ENCODE data around the gene FHIT. TPM values are rescaled to one million over a fixed set of nuclear protein-coding genes. Genes with fewer than 3 reads are reported as not detected.

FHIT gene
- total and polyA plus RNA-seq, 10 of the 15 experiments (the other 5 are each of a cell fraction or from before 2014, with no cell fraction given), result 4.2 to 14.9 (median 9.4) TPM

DNA sequence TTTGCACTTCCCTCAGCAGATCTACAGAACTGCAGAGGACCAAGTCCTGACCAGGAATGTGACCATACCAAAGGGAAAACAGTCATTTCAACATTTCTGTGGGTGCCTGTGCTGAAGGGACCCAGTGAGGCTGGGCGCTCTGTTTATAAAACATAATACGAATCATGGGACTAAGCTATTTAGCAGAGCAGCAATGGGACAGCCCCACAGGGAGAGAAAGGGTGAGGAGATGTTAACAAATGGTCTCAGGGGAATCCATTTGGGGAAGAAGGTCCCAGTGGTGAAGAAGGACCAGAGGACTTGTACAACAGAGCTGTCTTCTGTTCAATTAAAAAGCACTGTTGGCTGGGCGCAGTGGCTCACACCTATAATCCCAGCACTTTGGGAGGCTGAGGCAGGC is 1025.4 kb downstream of the FHIT start (continued):
- TF ChIP-seq, protein P1, sequence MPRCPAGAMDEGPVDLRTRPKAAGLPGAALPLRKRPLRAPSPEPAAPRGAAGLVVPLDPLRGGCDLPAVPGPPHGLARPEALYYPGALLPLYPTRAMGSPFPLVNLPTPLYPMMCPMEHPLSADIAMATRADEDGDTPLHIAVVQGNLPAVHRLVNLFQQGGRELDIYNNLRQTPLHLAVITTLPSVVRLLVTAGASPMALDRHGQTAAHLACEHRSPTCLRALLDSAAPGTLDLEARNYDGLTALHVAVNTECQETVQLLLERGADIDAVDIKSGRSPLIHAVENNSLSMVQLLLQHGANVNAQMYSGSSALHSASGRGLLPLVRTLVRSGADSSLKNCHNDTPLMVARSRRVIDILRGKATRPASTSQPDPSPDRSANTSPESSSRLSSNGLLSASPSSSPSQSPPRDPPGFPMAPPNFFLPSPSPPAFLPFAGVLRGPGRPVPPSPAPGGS (IDR thresholded peaks at IDR 0.05; ENCODE audit: borderline replicate concordance, insufficient read depth, low read depth, low read length, poor library complexity, severe bottlenecking), result peak; percentile 37
- TF ChIP-seq MYC (IDR thresholded peaks at IDR 0.05; ENCODE audit: insufficient read depth, insufficient read length, insufficient replicate concordance, low read length, severe bottlenecking) (no peak), YBX1 (IDR thresholded peaks at IDR 0.05) (no peak), ATF7 (IDR thresholded peaks at IDR 0.05; ENCODE audit: low read depth) (no peak), SMC3 (IDR thresholded peaks at IDR 0.05; ENCODE audit: borderline replicate concordance, low read length) (no peak), FOXK2 (IDR thresholded peaks at IDR 0.05) (no peak), PML (IDR thresholded peaks at IDR 0.05; ENCODE audit: low read length) (no peak), PAX5 (IDR thresholded peaks at IDR 0.05; ENCODE audit: borderline replicate concordance, low read depth, low read length) (no peak), SPI1 (IDR thresholded peaks at IDR 0.05; ENCODE audit: borderline replicate concordance, insufficient read depth, low read depth, low read length) (no peak), JUND (IDR thresholded peaks at IDR 0.05; ENCODE audit: low read depth, low read length) (no peak), RAD51 (IDR thresholded peaks at IDR 0.05) (no peak), NRF1 (conservative IDR thresholded peaks at IDR 0.05; ENCODE audit: low read depth, low read length) (no peak), ZNF217 (IDR thresholded peaks at IDR 0.05) (no peak), BHLHE40 (IDR thresholded peaks at IDR 0.05; ENCODE audit: borderline replicate concordance in 1 of 2, low read depth in 2 of 2, low read length in 1 of 2) (peak in 1 of 2 experiments; percentile 13; a peak in 1 of 4 replicates), EP300 (IDR thresholded peaks at IDR 0.05; ENCODE audit: borderline replicate concordance in 1 of 2, control insufficient read depth in 1 of 2, low read depth in 2 of 2, low read length in 2 of 2) (no peak), DPF2 (IDR thresholded peaks at IDR 0.05) (0 out of 2 replicates have a peak, but pooled peaks have one; percentile 38), NFXL1 (IDR thresholded peaks at IDR 0.05; ENCODE audit: borderline replicate concordance) (no peak), TCF12 (IDR thresholded peaks at IDR 0.05; ENCODE audit: low read depth, low read length) (0 out of 2 replicates have a peak, but pooled peaks have one; percentile 12), CHD1 (IDR thresholded peaks at IDR 0.05; ENCODE audit: low read depth, low read length) (no peak)
- TF ChIP-seq, protein P2, sequence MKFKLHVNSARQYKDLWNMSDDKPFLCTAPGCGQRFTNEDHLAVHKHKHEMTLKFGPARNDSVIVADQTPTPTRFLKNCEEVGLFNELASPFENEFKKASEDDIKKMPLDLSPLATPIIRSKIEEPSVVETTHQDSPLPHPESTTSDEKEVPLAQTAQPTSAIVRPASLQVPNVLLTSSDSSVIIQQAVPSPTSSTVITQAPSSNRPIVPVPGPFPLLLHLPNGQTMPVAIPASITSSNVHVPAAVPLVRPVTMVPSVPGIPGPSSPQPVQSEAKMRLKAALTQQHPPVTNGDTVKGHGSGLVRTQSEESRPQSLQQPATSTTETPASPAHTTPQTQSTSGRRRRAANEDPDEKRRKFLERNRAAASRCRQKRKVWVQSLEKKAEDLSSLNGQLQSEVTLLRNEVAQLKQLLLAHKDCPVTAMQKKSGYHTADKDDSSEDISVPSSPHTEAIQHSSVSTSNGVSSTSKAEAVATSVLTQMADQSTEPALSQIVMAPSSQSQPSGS (IDR thresholded peaks at IDR 0.05; ENCODE audit: low read length), result no peak
- TF ChIP-seq, protein P3, sequence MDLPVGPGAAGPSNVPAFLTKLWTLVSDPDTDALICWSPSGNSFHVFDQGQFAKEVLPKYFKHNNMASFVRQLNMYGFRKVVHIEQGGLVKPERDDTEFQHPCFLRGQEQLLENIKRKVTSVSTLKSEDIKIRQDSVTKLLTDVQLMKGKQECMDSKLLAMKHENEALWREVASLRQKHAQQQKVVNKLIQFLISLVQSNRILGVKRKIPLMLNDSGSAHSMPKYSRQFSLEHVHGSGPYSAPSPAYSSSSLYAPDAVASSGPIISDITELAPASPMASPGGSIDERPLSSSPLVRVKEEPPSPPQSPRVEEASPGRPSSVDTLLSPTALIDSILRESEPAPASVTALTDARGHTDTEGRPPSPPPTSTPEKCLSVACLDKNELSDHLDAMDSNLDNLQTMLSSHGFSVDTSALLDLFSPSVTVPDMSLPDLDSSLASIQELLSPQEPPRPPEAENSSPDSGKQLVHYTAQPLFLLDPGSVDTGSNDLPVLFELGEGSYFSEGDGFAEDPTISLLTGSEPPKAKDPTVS (IDR thresholded peaks at IDR 0.05; ENCODE audit: low read depth, low read length), result no peak
- TF ChIP-seq, protein P4, sequence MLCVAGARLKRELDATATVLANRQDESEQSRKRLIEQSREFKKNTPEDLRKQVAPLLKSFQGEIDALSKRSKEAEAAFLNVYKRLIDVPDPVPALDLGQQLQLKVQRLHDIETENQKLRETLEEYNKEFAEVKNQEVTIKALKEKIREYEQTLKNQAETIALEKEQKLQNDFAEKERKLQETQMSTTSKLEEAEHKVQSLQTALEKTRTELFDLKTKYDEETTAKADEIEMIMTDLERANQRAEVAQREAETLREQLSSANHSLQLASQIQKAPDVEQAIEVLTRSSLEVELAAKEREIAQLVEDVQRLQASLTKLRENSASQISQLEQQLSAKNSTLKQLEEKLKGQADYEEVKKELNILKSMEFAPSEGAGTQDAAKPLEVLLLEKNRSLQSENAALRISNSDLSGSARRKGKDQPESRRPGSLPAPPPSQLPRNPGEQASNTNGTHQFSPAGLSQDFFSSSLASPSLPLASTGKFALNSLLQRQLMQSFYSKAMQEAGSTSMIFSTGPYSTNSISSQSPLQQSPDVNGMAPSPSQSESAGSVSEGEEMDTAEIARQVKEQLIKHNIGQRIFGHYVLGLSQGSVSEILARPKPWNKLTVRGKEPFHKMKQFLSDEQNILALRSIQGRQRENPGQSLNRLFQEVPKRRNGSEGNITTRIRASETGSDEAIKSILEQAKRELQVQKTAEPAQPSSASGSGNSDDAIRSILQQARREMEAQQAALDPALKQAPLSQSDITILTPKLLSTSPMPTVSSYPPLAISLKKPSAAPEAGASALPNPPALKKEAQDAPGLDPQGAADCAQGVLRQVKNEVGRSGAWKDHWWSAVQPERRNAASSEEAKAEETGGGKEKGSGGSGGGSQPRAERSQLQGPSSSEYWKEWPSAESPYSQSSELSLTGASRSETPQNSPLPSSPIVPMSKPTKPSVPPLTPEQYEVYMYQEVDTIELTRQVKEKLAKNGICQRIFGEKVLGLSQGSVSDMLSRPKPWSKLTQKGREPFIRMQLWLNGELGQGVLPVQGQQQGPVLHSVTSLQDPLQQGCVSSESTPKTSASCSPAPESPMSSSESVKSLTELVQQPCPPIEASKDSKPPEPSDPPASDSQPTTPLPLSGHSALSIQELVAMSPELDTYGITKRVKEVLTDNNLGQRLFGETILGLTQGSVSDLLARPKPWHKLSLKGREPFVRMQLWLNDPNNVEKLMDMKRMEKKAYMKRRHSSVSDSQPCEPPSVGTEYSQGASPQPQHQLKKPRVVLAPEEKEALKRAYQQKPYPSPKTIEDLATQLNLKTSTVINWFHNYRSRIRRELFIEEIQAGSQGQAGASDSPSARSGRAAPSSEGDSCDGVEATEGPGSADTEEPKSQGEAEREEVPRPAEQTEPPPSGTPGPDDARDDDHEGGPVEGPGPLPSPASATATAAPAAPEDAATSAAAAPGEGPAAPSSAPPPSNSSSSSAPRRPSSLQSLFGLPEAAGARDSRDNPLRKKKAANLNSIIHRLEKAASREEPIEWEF (IDR thresholded peaks at IDR 0.05; ENCODE audit: insufficient replicate concordance, low read depth, low read length), result no peak
